ENCODE data around the gene FDXR. TPM values are rescaled to one million over a fixed set of nuclear protein-coding genes. Genes with fewer than 3 reads are reported as not detected.

Gene FDXR
- polyA plus RNA-seq, 3 donors = 2.5 to 7.3 (median 6.2) TPM

GRCh38 chr17:74879308-74879707, 6.5 kb upstream of the FDXR start:
- H3K27ac Mint-ChIP-seq = no peak overlapping the region
- no peaks in the 10 kb centered on the region for H3K9me3 ChIP-seq (replicated peaks in 1 of 2; ENCODE audit: control insufficient read depth in 1 of 2, insufficient read depth in 1 of 2, low read length in 2 of 2)
- peaks cover 27 to 29% of the 10 kb centered on the region in 2 donors for H3K4me1 ChIP-seq (ENCODE audit: control insufficient read depth in 1 of 2, insufficient read depth in 2 of 2, low read length in 2 of 2)
- TF ChIP-seq, protein P1, sequence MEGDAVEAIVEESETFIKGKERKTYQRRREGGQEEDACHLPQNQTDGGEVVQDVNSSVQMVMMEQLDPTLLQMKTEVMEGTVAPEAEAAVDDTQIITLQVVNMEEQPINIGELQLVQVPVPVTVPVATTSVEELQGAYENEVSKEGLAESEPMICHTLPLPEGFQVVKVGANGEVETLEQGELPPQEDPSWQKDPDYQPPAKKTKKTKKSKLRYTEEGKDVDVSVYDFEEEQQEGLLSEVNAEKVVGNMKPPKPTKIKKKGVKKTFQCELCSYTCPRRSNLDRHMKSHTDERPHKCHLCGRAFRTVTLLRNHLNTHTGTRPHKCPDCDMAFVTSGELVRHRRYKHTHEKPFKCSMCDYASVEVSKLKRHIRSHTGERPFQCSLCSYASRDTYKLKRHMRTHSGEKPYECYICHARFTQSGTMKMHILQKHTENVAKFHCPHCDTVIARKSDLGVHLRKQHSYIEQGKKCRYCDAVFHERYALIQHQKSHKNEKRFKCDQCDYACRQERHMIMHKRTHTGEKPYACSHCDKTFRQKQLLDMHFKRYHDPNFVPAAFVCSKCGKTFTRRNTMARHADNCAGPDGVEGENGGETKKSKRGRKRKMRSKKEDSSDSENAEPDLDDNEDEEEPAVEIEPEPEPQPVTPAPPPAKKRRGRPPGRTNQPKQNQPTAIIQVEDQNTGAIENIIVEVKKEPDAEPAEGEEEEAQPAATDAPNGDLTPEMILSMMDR (IDR thresholded peaks at IDR 0.05) = no peak
- no peak overlapping the region for H3K4me3 Mint-ChIP-seq
- intact Hi-C loops (cut with micrococcal nuclease) = loop anchor here in 1 of 2 donors (10.0 kb wide), 1 partner anchor 785 kb away; the partner anchor contains the start of genes RECQL5 and SAP30BP
- H3K9ac ChIP-seq (ENCODE audit: insufficient read depth, low read length, poor library complexity, severe bottlenecking) = no peak overlapping the region
- 93% methylated on average over 3 of the region's 16 CpGs for WGBS (ENCODE audit: insufficient coverage)
- no peak overlapping the region for H3K4me2 ChIP-seq (replicated peaks; ENCODE audit: extremely low read depth, low read length, poor library complexity, severe bottlenecking)
- DNase-seq = no peak
- peaks cover 30% of the 10 kb centered on the region for H3K4me1 Mint-ChIP-seq
- H3K27me3 Mint-ChIP-seq (ENCODE audit: low read depth in 3 of 3) = peaks cover 0 to 10% (median 10%) of the 10 kb centered on the region in 3 donors
- H3K27me3 ChIP-seq (ENCODE audit: control insufficient read depth in 2 of 2, insufficient read depth in 2 of 2, low read length in 2 of 2) = no peaks in the 10 kb centered on the region
- no peak overlapping the region for H3K4me3 ChIP-seq (replicated peaks in 1 of 3; ENCODE audit: low read depth in 2 of 3, low read length in 3 of 3)
- no peak overlapping the region for H3K27ac ChIP-seq (ENCODE audit: low read depth in 1 of 2, low read length in 2 of 2)
- H4K20me1 ChIP-seq (ENCODE audit: insufficient read depth, low read length) = no peaks in the 10 kb centered on the region
- no peaks in the 10 kb centered on the region for H3K79me2 ChIP-seq (ENCODE audit: insufficient read depth, low read length)
- H3K36me3 ChIP-seq (replicated peaks in 1 of 2; ENCODE audit: control insufficient read depth in 1 of 2, insufficient read depth in 2 of 2, low read length in 2 of 2) = no peaks in the 10 kb centered on the region
- H3K9me3 Mint-ChIP-seq = no peaks in the 10 kb centered on the region
- H3K36me3 Mint-ChIP-seq = no peaks in the 10 kb centered on the region
- no peak overlapping the region for H2AFZ ChIP-seq (ENCODE audit: insufficient read depth, low read depth, low read length, poor library complexity, severe bottlenecking)

- no peaks in the 10 kb centered on the region for H3K9me3 ChIP-seq (replicated peaks in 1 of 2; ENCODE audit: control insufficient read depth in 1 of 2, insufficient read depth in 1 of 2, low read length in 2 of 2)
- Mint-ChIP-seq H3K27ac (no peak overlapping the region), H3K27me3 (ENCODE audit: low read depth in 3 of 3) (peaks cover 0 to 10% (median 9%) of the 10 kb centered on the region in 3 donors), H3K4me1 (peaks cover 29% of the 10 kb centered on the region), H3K36me3 (no peaks in the 10 kb centered on the region), H3K4me3 (no peak overlapping the region), H3K9me3 (no peaks in the 10 kb centered on the region)
- no peak overlapping the region for H3K27ac ChIP-seq (ENCODE audit: low read depth in 1 of 2, low read length in 2 of 2)
- no peaks in the 10 kb centered on the region for H3K27me3 ChIP-seq (ENCODE audit: control insufficient read depth in 2 of 2, insufficient read depth in 2 of 2, low read length in 2 of 2)
- TF ChIP-seq, protein P1 (IDR thresholded peaks at IDR 0.05) = no peak
- H3K4me1 ChIP-seq (ENCODE audit: control insufficient read depth in 1 of 2, insufficient read depth in 2 of 2, low read length in 2 of 2) = peaks cover 28 to 30% of the 10 kb centered on the region in 2 donors
- no peaks in the 10 kb centered on the region for H3K36me3 ChIP-seq (replicated peaks in 1 of 2; ENCODE audit: control insufficient read depth in 1 of 2, insufficient read depth in 2 of 2, low read length in 2 of 2)
- intact Hi-C loops (cut with micrococcal nuclease) = loop anchor here in 1 of 2 donors (10.0 kb wide), 1 partner anchor 786 kb away; the partner anchor contains the start of genes RECQL5 and SAP30BP
- WGBS (ENCODE audit: insufficient coverage) = 83% methylated on average over 1 of the region's 2 CpGs
- no peaks in the 10 kb centered on the region for H3K79me2 ChIP-seq (ENCODE audit: insufficient read depth, low read length)
- no peak overlapping the region for H2AFZ ChIP-seq (ENCODE audit: insufficient read depth, low read depth, low read length, poor library complexity, severe bottlenecking)
- no peak overlapping the region for H3K9ac ChIP-seq (ENCODE audit: insufficient read depth, low read length, poor library complexity, severe bottlenecking)
- no peaks in the 10 kb centered on the region for H4K20me1 ChIP-seq (ENCODE audit: insufficient read depth, low read length)
- no peak overlapping the region for H3K4me2 ChIP-seq (replicated peaks; ENCODE audit: extremely low read depth, low read length, poor library complexity, severe bottlenecking)
- no peak overlapping the region for H3K4me3 ChIP-seq (replicated peaks in 1 of 3; ENCODE audit: low read depth in 2 of 3, low read length in 3 of 3)
- DNase-seq = no peak
Observed at GRCh38 chr17:74878658-74879057, 5.9 kb upstream of the FDXR start.
